HT-29 (cell line): ENCODE results near the gene HIBCH. TPM values are rescaled to one million over a fixed set of nuclear protein-coding genes. Genes with fewer than 3 reads are reported as not detected.
"Not testable (repeated sequence)": the region's sequence is repeated elsewhere in the genome, so short reads cannot be mapped to it uniquely, and the experiment has no call there.

ENCODE experiments used
- DNase-seq: peaks from one replicate; pipeline ENCODE4 v3.0.0-alpha.2; 2015; ENCODE audit warnings: low spot score
- total RNA-seq: library from RNA; depleted of rRNA; stranded (reverse); fragments of >200 nt; shearing (Covaris generic); gene quantifications from 2 replicates; pipeline ENCODE4 v1.2.3, GENCODE V29; 2014; rRNA removed

The HIBCH gene
- total RNA-seq: 8.6 and 10.0 TPM in 2 replicates

- DNase-seq: peak; percentile 99
These were observed at the start of gene HIBCH for GRCh38 chr2:190319555-190320498. Gene HIBCH (minus strand): TSS chr2:190319826. CDS start chr2:190319750, 76 bp downstream.

- no peak for DNase-seq
These were observed 47.5 kb upstream of the HIBCH start for GRCh38 chr2:190367091-190367490.

GRCh38 chr2:190366248-190366753, 46.7 kb upstream of the HIBCH start:
- DNase-seq: no peak

- no peak for DNase-seq
These were observed 46.0 kb upstream of the HIBCH start for GRCh38 chr2:190365499-190366204.

- no peak for DNase-seq
These were observed 43.3 kb upstream of the HIBCH start for GRCh38 chr2:190362894-190363293.

- DNase-seq: no peak
These were observed 41.9 kb upstream of the HIBCH start for GRCh38 chr2:190361572-190361971.

- DNase-seq: no peak
These were observed 41.3 kb upstream of the HIBCH start for GRCh38 chr2:190360965-190361364.

GRCh38 chr2:190360561-190360960, 40.9 kb upstream of the HIBCH start:
- DNase-seq: no peak

- DNase-seq: not testable (repeated sequence)
These were observed 39.2 kb upstream of the HIBCH start for GRCh38 chr2:190358655-190359448.

- no peak for DNase-seq
These were observed 38.0 kb upstream of the HIBCH start for GRCh38 chr2:190357600-190357999.

- no peak for DNase-seq
These were observed 36.5 kb upstream of the HIBCH start for GRCh38 chr2:190355968-190356644.

- DNase-seq: no peak
These were observed 34.5 kb upstream of the HIBCH start for GRCh38 chr2:190354003-190354690.

- DNase-seq: no peak
These were observed 33.9 kb upstream of the HIBCH start for GRCh38 chr2:190353537-190353899.

GRCh38 chr2:190352668-190353536, 33.3 kb upstream of the HIBCH start:
- DNase-seq: no peak

GRCh38 chr2:190351955-190352354, 32.3 kb upstream of the HIBCH start:
- no peak for DNase-seq

GRCh38 chr2:190350371-190350770, 30.7 kb upstream of the HIBCH start:
- no peak for DNase-seq

- peak; percentile 83 for DNase-seq
These were observed 24.7 kb upstream of the HIBCH start for GRCh38 chr2:190344276-190344827.

GRCh38 chr2:190343536-190344275, 24.1 kb upstream of the HIBCH start, which contains the start of gene INPP1:
Gene INPP1 (plus strand): TSS chr2:190343589. CDS start chr2:190360103, 16,514 bp downstream.
- DNase-seq: no peak
